Dendritic cell treated with granulocyte-macrophage colony-stimulating factor and Interleukin-4, amounts not matched to agents 40 ng/mL and 50 ng/mL, for 4 days (primary cell): Measurements from ENCODE around the gene CARTPT.
A peak's percentile ranks its signal among the peaks of the same experiment; 100 is the strongest.

Experiments used
- H3K27ac Mint-ChIP-seq: one replicate; pipeline ENCODE4 v1.8.0; 2022; ENCODE audit warnings: mild to moderate bottlenecking, mixed read lengths
- H3K27me3 Mint-ChIP-seq: one replicate; pipeline ENCODE4 v1.8.0; 2022; ENCODE audit warnings: mild to moderate bottlenecking, mixed read lengths
- H3K36me3 Mint-ChIP-seq: one replicate; pipeline ENCODE4 v1.8.0; 2022; ENCODE audit warnings: low read depth, mixed read lengths
- H3K4me1 Mint-ChIP-seq: one replicate; pipeline ENCODE4 v1.8.0; 2022; ENCODE audit warnings: low read depth, mixed read lengths
- H3K4me3 Mint-ChIP-seq: one replicate; pipeline ENCODE4 v1.8.0; 2022; ENCODE audit warnings: mild to moderate bottlenecking, moderate library complexity, mixed read lengths
- H3K9me3 Mint-ChIP-seq: one replicate; pipeline ENCODE4 v1.8.0; 2022; ENCODE audit warnings: mixed read lengths
- intact Hi-C: fragments of 100-400 bp; cut with micrococcal nuclease; formaldehyde crosslinking; loops from one replicate; pipeline ENCODE4 v1.15.0; 2022

The CARTPT gene

GRCh38 chr5:71747182-71747581 is 28.1 kb downstream of the CARTPT start:
- intact Hi-C loops = no loop called here
- Mint-ChIP-seq H3K27ac (no peak overlapping the region), H3K4me1 (no peaks in the 10 kb centered on the region), H3K9me3 (no peaks in the 10 kb centered on the region), H3K36me3 (no peaks in the 10 kb centered on the region), H3K4me3 (no peak overlapping the region), H3K27me3 (no peaks in the 10 kb centered on the region)

- intact Hi-C loops = no loop called here
- no peak overlapping the region for H3K4me3 Mint-ChIP-seq
- H3K36me3 Mint-ChIP-seq = no peaks in the 10 kb centered on the region
- H3K4me1 Mint-ChIP-seq = no peaks in the 10 kb centered on the region
- no peaks in the 10 kb centered on the region for H3K9me3 Mint-ChIP-seq
- no peak overlapping the region for H3K27ac Mint-ChIP-seq
- H3K27me3 Mint-ChIP-seq = peaks cover 1% of the 10 kb centered on the region
These were observed 29.3 kb downstream of the CARTPT start for GRCh38 chr5:71748360-71748759.

- H3K4me3 Mint-ChIP-seq = no peak overlapping the region
- no peak overlapping the region for H3K27ac Mint-ChIP-seq
- no peaks in the 10 kb centered on the region for H3K4me1 Mint-ChIP-seq
- H3K9me3 Mint-ChIP-seq = no peaks in the 10 kb centered on the region
- peaks cover 1% of the 10 kb centered on the region for H3K27me3 Mint-ChIP-seq
- intact Hi-C loops = no loop called here
- no peaks in the 10 kb centered on the region for H3K36me3 Mint-ChIP-seq
These were observed 32.3 kb downstream of the CARTPT start for GRCh38 chr5:71751422-71751821.

GRCh38 chr5:71752441-71753190 is 33.5 kb downstream of the CARTPT start:
- Mint-ChIP-seq H3K27ac (no peak overlapping the region), H3K36me3 (no peaks in the 10 kb centered on the region), H3K4me3 (no peak overlapping the region), H3K9me3 (no peaks in the 10 kb centered on the region), H3K27me3 (peaks cover 3% of the 10 kb centered on the region), H3K4me1 (peaks cover 3% of the 10 kb centered on the region)
- intact Hi-C loops = no loop called here

- Mint-ChIP-seq H3K27ac (no peak overlapping the region), H3K27me3 (peaks cover 2% of the 10 kb centered on the region), H3K4me1 (peaks cover 6% of the 10 kb centered on the region), H3K36me3 (no peaks in the 10 kb centered on the region), H3K4me3 (peak overlapping the region; percentile 6), H3K9me3 (no peaks in the 10 kb centered on the region)
- intact Hi-C loops = no loop called here
These were observed 38.8 kb downstream of the CARTPT start for GRCh38 chr5:71757590-71758543.

GRCh38 chr5:71762826-71763225 is 43.8 kb downstream of the CARTPT start:
- Mint-ChIP-seq H3K36me3 (no peaks in the 10 kb centered on the region), H3K4me3 (no peak overlapping the region), H3K27me3 (no peaks in the 10 kb centered on the region), H3K27ac (no peak overlapping the region), H3K4me1 (peaks cover under 1% of the 10 kb centered on the region), H3K9me3 (no peaks in the 10 kb centered on the region)
- intact Hi-C loops = no loop called here

GRCh38 chr5:71767661-71768060 is 48.6 kb downstream of the CARTPT start:
- Mint-ChIP-seq H3K27me3 (no peaks in the 10 kb centered on the region), H3K4me1 (no peaks in the 10 kb centered on the region), H3K4me3 (no peak overlapping the region), H3K36me3 (no peaks in the 10 kb centered on the region), H3K27ac (no peak overlapping the region), H3K9me3 (no peaks in the 10 kb centered on the region)
- intact Hi-C loops = no loop called here

GRCh38 chr5:71769287-71769686 is 50.2 kb downstream of the CARTPT start:
- Mint-ChIP-seq H3K4me1 (no peaks in the 10 kb centered on the region), H3K27me3 (no peaks in the 10 kb centered on the region)
- intact Hi-C loops = no loop called here

GRCh38 chr5:71770381-71770780 is 51.3 kb downstream of the CARTPT start:
- no peaks in the 10 kb centered on the region for H3K4me1 Mint-ChIP-seq
- no peak overlapping the region for H3K27ac Mint-ChIP-seq
- H3K27me3 Mint-ChIP-seq = peaks cover 3% of the 10 kb centered on the region
- H3K4me3 Mint-ChIP-seq = no peak overlapping the region
- no peaks in the 10 kb centered on the region for H3K36me3 Mint-ChIP-seq
- intact Hi-C loops = no loop called here
- no peaks in the 10 kb centered on the region for H3K9me3 Mint-ChIP-seq

More at GRCh38 chr5:71769287-71769686, 50.2 kb downstream of the CARTPT start:
- Mint-ChIP-seq H3K27ac (no peak overlapping the region), H3K9me3 (no peaks in the 10 kb centered on the region), H3K36me3 (no peaks in the 10 kb centered on the region), H3K4me3 (no peak overlapping the region)
